ENCODE measurements around the gene NUP35. TPM values are rescaled to one million over a fixed set of nuclear protein-coding genes. Genes with fewer than 3 reads are reported as not detected.
A peak's percentile ranks its signal among the peaks of the same experiment; 100 is the strongest.

Gene NUP35
- polyA plus RNA-seq, 1 donor from 2014 or later: 40.7 TPM

GRCh38 chr2:183117226-183117625, 7.0 kb upstream of the NUP35 start:
- Histone ChIP-seq H3K9me3 (ENCODE audit: low read length) (no peaks in the 10 kb centered on the region), H3K4me3 (ENCODE audit: low read length) (no peak overlapping the region), H3K36me3 (ENCODE audit: insufficient read depth, low read length) (no peaks in the 10 kb centered on the region), H3F3A (ENCODE audit: insufficient read depth, low read length, poor library complexity, severe bottlenecking) (no peaks in the 10 kb centered on the region), H3K27ac (ENCODE audit: low read length) (no peak overlapping the region), H4K20me1 (ENCODE audit: insufficient read depth) (no peaks in the 10 kb centered on the region), H3K9me2 (ENCODE audit: insufficient read depth, low read length) (no peaks in the 10 kb centered on the region), H2AFZ (ENCODE audit: low read depth, low read length) (no peak overlapping the region), H3K27me3 (ENCODE audit: insufficient read depth, low read depth, low read length) (no peaks in the 10 kb centered on the region), H3K79me2 (replicated peaks; ENCODE audit: insufficient read depth, low read length) (no peaks in the 10 kb centered on the region), H3K4me2 (ENCODE audit: low read length) (no peak overlapping the region), H3K9ac (ENCODE audit: low read length) (no peak overlapping the region)
- no peak for TF ChIP-seq MXI1 (conservative IDR thresholded peaks at IDR 0.05; ENCODE audit: poor library complexity, severe bottlenecking)
- no peak for TF ChIP-seq EZH2 (IDR thresholded peaks at IDR 0.05; ENCODE audit: borderline replicate concordance, insufficient read depth, low read length, poor library complexity, severe bottlenecking)
- TF ChIP-seq, protein P1, sequence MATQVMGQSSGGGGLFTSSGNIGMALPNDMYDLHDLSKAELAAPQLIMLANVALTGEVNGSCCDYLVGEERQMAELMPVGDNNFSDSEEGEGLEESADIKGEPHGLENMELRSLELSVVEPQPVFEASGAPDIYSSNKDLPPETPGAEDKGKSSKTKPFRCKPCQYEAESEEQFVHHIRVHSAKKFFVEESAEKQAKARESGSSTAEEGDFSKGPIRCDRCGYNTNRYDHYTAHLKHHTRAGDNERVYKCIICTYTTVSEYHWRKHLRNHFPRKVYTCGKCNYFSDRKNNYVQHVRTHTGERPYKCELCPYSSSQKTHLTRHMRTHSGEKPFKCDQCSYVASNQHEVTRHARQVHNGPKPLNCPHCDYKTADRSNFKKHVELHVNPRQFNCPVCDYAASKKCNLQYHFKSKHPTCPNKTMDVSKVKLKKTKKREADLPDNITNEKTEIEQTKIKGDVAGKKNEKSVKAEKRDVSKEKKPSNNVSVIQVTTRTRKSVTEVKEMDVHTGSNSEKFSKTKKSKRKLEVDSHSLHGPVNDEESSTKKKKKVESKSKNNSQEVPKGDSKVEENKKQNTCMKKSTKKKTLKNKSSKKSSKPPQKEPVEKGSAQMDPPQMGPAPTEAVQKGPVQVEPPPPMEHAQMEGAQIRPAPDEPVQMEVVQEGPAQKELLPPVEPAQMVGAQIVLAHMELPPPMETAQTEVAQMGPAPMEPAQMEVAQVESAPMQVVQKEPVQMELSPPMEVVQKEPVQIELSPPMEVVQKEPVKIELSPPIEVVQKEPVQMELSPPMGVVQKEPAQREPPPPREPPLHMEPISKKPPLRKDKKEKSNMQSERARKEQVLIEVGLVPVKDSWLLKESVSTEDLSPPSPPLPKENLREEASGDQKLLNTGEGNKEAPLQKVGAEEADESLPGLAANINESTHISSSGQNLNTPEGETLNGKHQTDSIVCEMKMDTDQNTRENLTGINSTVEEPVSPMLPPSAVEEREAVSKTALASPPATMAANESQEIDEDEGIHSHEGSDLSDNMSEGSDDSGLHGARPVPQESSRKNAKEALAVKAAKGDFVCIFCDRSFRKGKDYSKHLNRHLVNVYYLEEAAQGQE (IDR thresholded peaks at IDR 0.05; ENCODE audit: borderline replicate concordance): no peak
- TF ChIP-seq EP300 (conservative IDR thresholded peaks at IDR 0.05; ENCODE audit: poor library complexity, severe bottlenecking): no peak
- no peak for TF ChIP-seq TAF1 (IDR thresholded peaks at IDR 0.05; ENCODE audit: low read depth)
- TF ChIP-seq, protein P2, sequence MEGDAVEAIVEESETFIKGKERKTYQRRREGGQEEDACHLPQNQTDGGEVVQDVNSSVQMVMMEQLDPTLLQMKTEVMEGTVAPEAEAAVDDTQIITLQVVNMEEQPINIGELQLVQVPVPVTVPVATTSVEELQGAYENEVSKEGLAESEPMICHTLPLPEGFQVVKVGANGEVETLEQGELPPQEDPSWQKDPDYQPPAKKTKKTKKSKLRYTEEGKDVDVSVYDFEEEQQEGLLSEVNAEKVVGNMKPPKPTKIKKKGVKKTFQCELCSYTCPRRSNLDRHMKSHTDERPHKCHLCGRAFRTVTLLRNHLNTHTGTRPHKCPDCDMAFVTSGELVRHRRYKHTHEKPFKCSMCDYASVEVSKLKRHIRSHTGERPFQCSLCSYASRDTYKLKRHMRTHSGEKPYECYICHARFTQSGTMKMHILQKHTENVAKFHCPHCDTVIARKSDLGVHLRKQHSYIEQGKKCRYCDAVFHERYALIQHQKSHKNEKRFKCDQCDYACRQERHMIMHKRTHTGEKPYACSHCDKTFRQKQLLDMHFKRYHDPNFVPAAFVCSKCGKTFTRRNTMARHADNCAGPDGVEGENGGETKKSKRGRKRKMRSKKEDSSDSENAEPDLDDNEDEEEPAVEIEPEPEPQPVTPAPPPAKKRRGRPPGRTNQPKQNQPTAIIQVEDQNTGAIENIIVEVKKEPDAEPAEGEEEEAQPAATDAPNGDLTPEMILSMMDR (IDR thresholded peaks at IDR 0.05; ENCODE audit: poor library complexity, severe bottlenecking): no peak
- TF ChIP-seq SMC3 (conservative IDR thresholded peaks at IDR 0.05; ENCODE audit: poor library complexity): no peak
- no peak for TF ChIP-seq RAD21 (conservative IDR thresholded peaks at IDR 0.05)
- no peak for TF ChIP-seq POLR2AphosphoS5 (IDR thresholded peaks at IDR 0.05)

- H3K9ac ChIP-seq (ENCODE audit: low read length): peak overlapping the region; percentile 71
- H3K79me2 ChIP-seq (replicated peaks; ENCODE audit: insufficient read depth, low read length): peaks cover 33% of the 10 kb centered on the region
- H3K27ac ChIP-seq (ENCODE audit: low read length): peak overlapping the region; percentile 84
- H3K9me3 ChIP-seq (ENCODE audit: low read length): no peaks in the 10 kb centered on the region
- H3F3A ChIP-seq (ENCODE audit: insufficient read depth, low read length, poor library complexity, severe bottlenecking): no peaks in the 10 kb centered on the region
- no peak for TF ChIP-seq EP300 (conservative IDR thresholded peaks at IDR 0.05; ENCODE audit: poor library complexity, severe bottlenecking)
- no peak for TF ChIP-seq SMC3 (conservative IDR thresholded peaks at IDR 0.05; ENCODE audit: poor library complexity)
- no peak for TF ChIP-seq TAF1 (IDR thresholded peaks at IDR 0.05; ENCODE audit: low read depth)
- TF ChIP-seq MXI1 (conservative IDR thresholded peaks at IDR 0.05; ENCODE audit: poor library complexity, severe bottlenecking): no peak
- TF ChIP-seq, protein P2 (IDR thresholded peaks at IDR 0.05; ENCODE audit: poor library complexity, severe bottlenecking): no peak
- TF ChIP-seq RAD21 (conservative IDR thresholded peaks at IDR 0.05): no peak
- no peak for TF ChIP-seq POLR2AphosphoS5 (IDR thresholded peaks at IDR 0.05)
- TF ChIP-seq, protein P1 (IDR thresholded peaks at IDR 0.05; ENCODE audit: borderline replicate concordance): no peak
- TF ChIP-seq EZH2 (IDR thresholded peaks at IDR 0.05; ENCODE audit: borderline replicate concordance, insufficient read depth, low read length, poor library complexity, severe bottlenecking): no peak
- H3K4me2 ChIP-seq (ENCODE audit: low read length): peak overlapping the region; percentile 63
- no peaks in the 10 kb centered on the region for H4K20me1 ChIP-seq (ENCODE audit: insufficient read depth)
- peak overlapping the region; percentile 77 for H3K4me3 ChIP-seq (ENCODE audit: low read length)
- no peaks in the 10 kb centered on the region for H3K36me3 ChIP-seq (ENCODE audit: insufficient read depth, low read length)
- peak overlapping the region; percentile 71 for H2AFZ ChIP-seq (ENCODE audit: low read depth, low read length)
- H3K27me3 ChIP-seq (ENCODE audit: insufficient read depth, low read depth, low read length): no peaks in the 10 kb centered on the region
- no peaks in the 10 kb centered on the region for H3K9me2 ChIP-seq (ENCODE audit: insufficient read depth, low read length)
These were observed 905 bp upstream of the NUP35 start for GRCh38 chr2:183123117-183123958.
